HS-5 (cell line): ENCODE measurements around the gene TNF.

Experiments
- DNase-seq: peaks from one replicate; pipeline ENCODE4 v3.0.0-alpha.2; 2012; ENCODE audit warnings: low read depth

The TNF gene

DNA sequence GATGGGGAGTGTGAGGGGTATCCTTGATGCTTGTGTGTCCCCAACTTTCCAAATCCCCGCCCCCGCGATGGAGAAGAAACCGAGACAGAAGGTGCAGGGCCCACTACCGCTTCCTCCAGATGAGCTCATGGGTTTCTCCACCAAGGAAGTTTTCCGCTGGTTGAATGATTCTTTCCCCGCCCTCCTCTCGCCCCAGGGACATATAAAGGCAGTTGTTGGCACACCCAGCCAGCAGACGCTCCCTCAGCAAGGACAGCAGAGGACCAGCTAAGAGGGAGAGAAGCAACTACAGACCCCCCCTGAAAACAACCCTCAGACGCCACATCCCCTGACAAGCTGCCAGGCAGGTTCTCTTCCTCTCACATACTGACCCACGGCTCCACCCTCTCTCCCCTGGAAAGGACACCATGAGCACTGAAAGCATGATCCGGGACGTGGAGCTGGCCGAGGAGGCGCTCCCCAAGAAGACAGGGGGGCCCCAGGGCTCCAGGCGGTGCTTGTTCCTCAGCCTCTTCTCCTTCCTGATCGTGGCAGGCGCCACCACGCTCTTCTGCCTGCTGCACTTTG, at the start of gene TNF:
TSS of gene TNF (plus strand) at position 231 of the 567 bp plus-strand sequence. CDS start at position 408, 177 bp downstream.
- DNase-seq, result no peak

DNA sequence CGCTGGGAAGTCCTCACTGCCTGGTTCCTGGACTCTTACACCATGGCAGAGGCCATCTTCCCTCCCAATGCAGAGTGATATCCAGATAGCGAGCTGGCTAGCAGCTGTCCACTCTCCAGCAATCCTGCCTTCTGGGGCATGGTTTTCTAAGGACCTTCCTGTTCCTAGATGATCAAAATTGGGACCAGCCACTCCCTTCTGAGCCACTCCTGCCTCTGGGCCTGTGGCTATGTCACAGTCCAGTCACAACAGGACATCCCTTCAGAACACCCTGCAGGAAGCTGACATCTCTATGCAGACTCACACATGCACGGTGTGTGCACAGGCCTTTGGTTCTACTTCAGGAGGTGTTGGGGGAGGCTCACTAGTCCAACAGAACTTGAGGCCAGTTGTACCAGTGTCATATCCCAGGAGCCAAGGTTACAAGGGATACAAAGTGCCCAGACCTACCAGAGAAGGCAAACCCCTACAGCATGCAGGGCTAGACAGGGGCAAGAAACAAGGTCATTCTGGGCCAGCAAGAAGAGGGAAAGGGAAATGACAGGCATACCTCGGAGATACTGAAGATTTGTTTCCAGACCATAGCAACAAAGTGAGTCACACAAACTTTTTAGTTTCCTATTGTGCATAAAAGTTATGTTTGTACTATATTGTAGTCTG, 49.3 kb upstream of the TNF start:
- no peak for DNase-seq

DNA sequence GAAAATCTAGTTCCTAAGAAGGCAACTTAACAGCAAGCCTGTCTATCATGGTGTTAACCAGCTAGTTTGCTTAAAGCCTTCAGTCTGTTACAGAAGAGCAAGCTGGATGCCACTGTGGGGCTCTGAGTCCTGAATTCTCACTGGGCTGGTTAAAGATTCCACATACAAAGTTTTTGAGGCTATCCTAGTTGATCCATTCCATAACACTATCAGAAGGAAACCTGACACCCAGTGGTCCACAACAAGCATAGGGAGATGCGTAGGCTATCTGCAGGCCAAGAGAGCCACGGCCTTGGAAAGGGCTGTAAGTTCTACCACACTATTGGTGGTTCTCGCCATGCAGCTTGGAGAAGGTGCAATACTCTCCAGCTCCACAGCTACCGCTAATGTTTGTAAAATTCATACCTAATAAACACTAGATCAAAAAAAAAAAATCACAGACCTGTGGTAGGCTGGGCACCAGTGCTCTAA, 47.0 kb upstream of the TNF start:
- no peak for DNase-seq

- DNase-seq, result no peak
These were observed 46.5 kb upstream of the TNF start, which contains the start of gene MCCD1 for GRCh38 chr6:31528821-31529328. Gene MCCD1 (plus strand): TSS chr6:31528962. CDS start chr6:31529015, 53 bp downstream.

GRCh38 chr6:31529329-31530150, 45.8 kb upstream of the TNF start:
- DNase-seq, result no peak

GRCh38 chr6:31530659-31531058, 44.7 kb upstream of the TNF start:
- DNase-seq, result no peak

- DNase-seq, result no peak
These were observed 44.2 kb upstream of the TNF start for GRCh38 chr6:31531162-31531561.

DNA sequence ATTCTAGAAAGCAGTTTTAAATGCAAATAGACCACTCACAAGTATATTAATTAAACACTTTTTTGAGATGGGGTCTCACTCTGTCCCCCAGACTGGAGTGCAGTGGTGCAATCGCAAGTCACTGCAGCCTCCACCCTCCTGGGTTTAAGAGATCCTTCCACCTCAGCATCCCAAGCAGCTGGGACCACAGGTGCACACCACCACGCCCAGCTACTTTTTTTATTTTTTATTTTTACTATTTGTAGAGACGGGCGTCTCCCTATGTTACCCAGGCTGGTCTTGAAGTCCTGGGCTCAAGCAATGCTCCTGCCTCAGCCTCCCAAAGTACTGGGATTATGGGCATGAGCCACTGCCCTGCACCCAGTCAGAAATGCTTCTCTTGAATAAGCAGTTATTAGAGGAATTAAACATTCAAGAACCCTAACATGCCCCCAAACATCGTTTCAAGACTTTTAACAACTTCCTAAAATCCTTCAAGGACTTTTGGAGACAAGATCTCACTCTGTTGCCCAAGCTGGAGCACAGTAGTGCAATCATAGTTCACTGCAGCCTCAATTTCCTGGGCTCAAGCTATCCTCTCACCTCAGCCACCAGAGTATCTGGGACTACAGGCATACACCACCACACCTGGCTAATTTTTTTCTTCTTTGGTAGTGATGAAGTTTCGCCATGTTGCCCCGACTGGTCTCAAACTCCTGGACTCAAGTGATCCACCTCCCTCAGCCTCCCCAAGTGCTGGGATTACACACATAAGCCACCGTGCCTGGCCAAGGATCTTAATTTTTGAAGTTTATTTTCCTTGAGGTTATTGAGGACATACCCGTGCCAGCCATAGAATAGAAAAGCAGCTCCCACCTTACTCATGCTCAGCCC, 43.4 kb upstream of the TNF start:
- no peak for DNase-seq

GRCh38 chr6:31532644-31533454, 42.5 kb upstream of the TNF start:
- no peak for DNase-seq

- no peak for DNase-seq
These were observed 41.9 kb upstream of the TNF start for GRCh38 chr6:31533455-31533841.

GRCh38 chr6:31534011-31534410, 41.4 kb upstream of the TNF start:
- no peak for DNase-seq

DNA sequence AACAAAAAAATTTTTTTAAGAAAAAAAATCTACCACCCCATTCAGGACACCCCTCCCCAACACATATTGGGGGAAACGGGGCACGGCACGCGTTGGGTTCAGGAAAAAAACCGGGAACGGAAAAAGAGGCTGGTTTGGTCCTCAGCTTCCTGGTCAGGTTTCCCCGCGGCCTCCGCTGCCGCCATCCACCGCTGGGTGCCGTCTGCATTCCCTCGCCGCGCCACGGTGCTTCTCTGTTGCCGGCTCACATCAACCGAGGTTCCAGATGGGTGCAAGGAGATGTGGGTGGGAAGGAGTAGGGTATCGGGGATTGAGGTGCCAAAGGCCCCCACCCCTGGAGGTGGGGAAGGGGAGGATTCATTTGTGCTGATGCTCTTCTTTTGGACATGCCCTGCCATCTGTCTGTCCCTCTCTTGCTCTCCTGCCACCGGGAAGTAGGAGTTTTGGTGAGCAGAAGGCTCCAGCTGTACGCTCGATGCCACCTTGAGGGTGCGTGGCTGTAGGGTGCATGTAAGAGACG, 40.8 kb upstream of the TNF start:
- DNase-seq, result no peak

- no peak for DNase-seq
These were observed 39.6 kb upstream of the TNF start for GRCh38 chr6:31535538-31536324.

DNA sequence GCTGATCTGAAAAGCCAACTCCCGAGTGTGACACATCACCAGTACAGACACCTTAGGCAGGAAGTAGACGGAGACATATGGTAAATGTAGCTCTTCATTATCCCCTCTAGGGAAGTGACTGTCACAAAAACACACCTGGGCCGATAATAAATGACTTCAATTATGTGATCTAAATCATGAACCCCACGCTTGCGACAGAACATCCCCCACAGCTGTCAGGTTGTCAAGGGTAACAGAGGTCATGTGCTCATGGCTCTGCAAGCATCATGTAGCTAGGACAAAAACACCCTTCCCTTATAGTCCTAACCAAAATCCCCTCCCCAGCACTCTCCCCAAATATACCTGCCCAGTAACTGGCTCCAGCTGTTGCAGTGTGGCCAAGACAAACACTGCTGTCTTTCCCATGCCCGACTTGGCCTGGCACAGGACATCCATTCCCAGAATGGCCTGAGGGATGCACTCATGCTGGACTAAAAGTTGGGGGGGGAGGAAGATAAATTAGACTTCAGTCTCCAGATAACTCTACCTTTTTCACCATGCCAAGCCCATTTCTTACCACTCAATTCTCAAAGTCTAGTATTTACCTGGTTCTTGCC, 36.5 kb upstream of the TNF start:
- no peak for DNase-seq

GRCh38 chr6:31540640-31541039, 34.7 kb upstream of the TNF start:
- no peak for DNase-seq

DNA sequence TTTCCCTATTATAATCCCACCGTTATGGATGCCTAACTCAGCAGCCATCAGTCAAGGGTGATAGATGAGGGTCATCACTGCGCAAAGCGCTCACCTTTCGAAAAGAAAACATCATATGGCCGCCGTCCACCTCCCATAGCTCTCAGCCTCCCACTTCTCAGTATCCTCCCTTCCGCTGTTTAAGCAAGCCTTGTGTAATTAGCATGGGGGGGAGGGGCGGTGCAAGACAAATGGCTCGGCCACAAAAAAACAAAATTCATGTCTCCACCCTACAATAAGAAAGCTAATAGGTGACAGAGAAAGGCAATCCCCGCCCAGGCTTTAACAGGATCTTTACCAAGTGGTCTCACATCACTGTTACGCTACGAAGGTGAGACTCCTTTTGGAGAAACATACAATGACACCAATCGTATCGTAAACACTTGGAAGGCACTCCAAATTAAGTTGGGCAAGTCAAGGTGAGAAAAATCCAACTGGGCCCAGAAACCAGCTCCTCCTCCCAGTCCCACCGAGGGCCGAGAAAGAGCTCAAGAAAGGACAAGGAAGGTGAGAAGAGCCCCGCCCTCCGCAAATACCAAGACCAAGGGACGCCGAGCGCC, 34.2 kb upstream of the TNF start:
- no peak for DNase-seq

DNA sequence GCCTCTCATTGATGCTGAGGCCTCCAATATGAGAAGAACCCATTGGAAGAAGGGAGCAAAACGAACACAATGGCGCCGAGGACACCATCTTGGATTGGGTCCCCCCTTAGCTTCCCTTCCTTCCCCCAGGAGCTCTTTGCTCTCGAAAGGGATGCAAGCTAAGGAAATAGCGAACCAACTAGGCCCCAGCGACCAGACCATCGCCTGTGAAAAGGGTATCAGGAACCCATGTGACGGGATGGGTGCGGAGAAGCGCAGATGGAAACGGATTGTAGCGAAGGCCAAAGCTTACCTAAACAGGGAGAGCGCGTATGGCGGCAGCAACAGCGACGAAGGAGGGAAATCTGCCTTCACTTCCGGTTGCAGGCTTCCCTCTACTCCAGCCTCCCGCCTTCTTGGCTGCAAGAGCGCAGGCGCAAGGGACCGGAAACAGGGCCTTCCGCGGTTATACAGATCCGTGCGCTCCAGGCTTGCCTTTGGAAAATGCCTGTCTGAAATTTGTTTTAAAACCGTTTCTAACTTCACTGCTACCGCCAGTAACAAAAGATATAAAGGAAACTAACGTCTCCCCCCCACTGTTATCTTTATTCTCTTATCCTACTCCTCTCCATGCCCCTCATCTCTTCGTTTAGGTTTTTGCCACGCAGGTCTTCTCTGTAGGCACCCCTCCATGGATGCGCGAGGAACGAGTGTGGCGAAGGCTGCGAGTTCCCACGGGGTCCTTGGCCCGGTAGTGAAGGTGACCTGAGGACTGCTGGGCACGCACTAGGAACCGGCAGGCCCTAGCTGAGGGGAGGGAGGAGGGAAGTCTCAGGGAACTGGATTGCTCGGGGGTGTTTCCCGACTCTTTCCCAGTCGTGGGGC, 33.5 kb upstream of the TNF start, which contains the start of gene DDX39B:
TSS of gene DDX39B (minus strand) at position 346 of the 864 bp plus-strand sequence. CDS start 1,471 bp downstream, outside the sequence.
- DNase-seq, result peak; percentile 96

DNA sequence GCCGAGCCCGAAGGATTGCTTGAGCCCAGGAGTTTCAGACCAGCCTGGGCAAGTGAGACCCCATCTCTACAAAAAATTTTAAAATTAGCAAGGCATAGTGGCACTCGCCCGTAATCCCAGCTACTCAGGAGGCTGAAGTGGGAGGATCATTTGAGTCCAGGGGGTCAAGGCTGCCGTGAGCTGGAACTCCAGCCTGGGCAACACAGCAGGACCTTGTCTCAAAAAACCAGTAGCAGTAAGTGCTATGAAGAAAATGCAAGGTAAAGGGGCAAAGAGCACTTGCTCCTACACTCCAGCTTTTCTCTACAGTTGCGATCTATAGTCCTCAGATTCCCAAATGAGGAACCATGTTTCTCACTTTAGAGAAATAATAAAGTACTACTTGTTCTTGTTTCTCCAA, 31.7 kb upstream of the TNF start:
- no peak for DNase-seq
